ENCODE measurements around the gene FAM174C.
"Not testable (repeated sequence)": the region's sequence is repeated elsewhere in the genome, so short reads cannot be mapped to it uniquely, and the experiment has no call there.

The FAM174C gene

DNA sequence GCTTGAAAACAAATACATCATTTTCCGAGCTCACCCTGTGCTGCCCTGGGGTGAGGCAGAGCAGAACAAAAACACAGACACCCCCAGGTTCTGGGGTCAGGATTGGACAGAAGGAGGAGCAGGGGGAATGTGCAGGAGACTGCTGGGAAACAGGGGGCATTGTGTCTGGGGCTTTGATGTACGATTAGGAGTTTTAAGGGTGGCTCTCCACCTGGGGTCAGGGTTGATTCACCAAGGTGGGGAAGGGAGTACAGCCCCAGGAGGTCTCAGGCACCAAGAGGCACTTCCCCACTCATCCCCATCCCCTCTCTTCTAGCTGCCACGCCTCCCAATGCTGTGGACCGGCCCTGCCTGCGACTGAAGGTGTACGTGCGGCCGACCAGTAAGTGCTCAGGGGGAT, 22.9 kb downstream of the FAM174C start:
- DNase-seq (ENCODE audit: low read depth): no peak
- TF ChIP-seq CTCF (IDR thresholded peaks at IDR 0.05; ENCODE audit: control insufficient read depth, insufficient read depth, low read depth, low read length, missing control alignments): no peak
- H3K4me3 ChIP-seq (ENCODE audit: control insufficient read depth, low read depth, low read length): no peak overlapping the region

DNA sequence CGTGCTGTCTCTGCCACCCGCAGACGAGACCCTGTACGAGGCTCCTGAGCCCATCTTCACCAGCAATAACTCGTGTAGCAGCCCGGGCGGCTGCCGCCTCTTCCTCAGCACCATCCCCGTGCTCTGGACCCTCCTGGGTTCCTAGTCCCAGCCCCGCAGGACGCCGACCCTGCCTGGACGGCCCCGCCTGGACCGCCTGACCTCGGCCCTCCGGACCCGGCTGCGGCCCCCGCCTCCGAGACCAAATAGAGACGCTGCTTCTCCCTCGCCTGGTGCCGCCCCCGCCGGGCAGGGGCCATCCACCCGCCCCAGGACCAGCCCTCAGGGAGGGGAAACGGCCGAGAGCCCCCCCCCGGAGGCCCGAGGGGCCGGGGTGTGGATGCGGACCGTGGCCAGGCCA, 24.5 kb downstream of the FAM174C start:
- no peak overlapping the region for H3K4me3 ChIP-seq (ENCODE audit: control insufficient read depth, low read depth, low read length)
- no peak for TF ChIP-seq CTCF (IDR thresholded peaks at IDR 0.05; ENCODE audit: control insufficient read depth, insufficient read depth, low read depth, low read length, missing control alignments)
- no peak for DNase-seq (ENCODE audit: low read depth)

- no peak for DNase-seq (ENCODE audit: low read depth)
- no peak for TF ChIP-seq CTCF (IDR thresholded peaks at IDR 0.05; ENCODE audit: control insufficient read depth, insufficient read depth, low read depth, low read length, missing control alignments)
- no peak overlapping the region for H3K4me3 ChIP-seq (ENCODE audit: control insufficient read depth, low read depth, low read length)
Measured at GRCh38 chr19:1300744-1301490, 25.6 kb downstream of the FAM174C start.

DNA sequence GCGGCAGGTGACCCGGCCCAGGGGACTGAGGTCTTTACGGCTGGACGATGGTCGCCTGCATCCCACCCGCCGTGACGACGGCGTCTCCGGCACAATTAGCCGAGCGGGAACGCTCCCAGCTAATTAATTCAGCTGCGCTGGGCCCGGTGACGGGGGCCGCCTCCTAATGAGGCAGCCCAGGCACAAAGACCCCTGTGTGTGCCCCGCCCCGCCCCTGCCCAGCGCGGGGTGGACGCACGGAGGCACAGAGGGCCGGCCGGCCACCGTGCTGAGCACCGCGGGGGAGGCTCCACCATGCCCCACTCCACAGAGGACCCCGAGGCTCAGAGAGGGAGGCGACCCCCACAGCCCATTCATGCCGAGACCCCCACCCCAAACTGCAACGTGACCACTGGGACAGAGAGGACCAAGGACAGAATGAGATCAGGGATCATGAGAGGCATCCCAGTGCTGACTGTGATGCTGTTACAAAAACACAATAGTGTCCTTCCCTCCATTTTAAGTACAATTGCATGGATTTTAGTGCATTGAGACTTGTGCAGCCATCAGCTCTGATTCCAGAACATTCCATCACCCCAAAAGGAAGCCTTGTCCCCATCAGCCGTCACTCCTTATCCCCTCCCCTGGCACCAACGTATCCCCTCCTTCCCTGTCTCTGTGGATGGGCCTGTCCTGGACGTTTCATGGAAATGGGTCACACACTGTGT, 27.4 kb downstream of the FAM174C start:
- DNase-seq (ENCODE audit: low read depth): no peak
- H3K4me3 ChIP-seq (ENCODE audit: control insufficient read depth, low read depth, low read length): no peak overlapping the region
- no peak for TF ChIP-seq CTCF (IDR thresholded peaks at IDR 0.05; ENCODE audit: control insufficient read depth, insufficient read depth, low read depth, low read length, missing control alignments)

DNA sequence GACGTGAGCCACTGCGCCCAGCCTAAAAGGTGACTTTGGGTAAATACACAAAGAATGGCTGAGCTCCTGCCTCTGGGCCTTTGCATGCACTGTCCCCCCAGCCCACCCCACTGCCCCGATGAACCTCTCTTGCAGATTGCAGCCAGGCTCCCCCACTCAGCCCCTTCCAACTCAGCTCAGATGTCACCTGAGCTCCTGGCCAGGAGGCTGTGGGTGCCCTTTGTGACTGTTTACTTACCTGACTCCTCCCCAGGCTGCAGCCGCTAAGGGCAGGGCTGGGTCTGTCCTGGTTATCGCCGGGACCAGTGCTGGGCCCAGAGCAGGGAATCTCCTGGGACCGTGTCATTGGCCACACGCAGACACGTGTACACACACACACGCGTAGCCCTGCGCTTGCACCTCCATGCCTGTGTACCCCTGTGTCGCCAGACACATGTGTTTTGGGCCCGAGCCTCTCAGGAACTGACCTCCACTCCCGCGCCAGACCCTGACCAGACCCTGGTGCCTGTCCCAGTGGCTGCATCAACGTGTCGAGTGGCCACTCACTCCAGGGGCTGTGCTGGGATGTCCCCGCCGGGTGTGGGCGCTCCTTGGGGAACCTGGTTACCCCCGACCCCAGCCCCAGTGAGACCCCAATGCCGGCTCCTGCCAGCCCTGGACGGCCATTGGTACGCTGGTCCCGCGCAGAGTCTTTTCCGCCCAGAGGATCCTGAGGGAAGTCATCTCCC, 29.0 kb downstream of the FAM174C start:
- H3K4me3 ChIP-seq (ENCODE audit: control insufficient read depth, low read depth, low read length): no peak overlapping the region
- no peak for TF ChIP-seq CTCF (IDR thresholded peaks at IDR 0.05; ENCODE audit: control insufficient read depth, insufficient read depth, low read depth, low read length, missing control alignments)
- DNase-seq (ENCODE audit: low read depth): no peak

- not testable (repeated sequence) for H3K4me3 ChIP-seq (ENCODE audit: control insufficient read depth, low read depth, low read length); DNase-seq (ENCODE audit: low read depth)
Measured at GRCh38 chr19:1305354-1305753, 30.0 kb downstream of the FAM174C start.

- no peak for TF ChIP-seq CTCF (IDR thresholded peaks at IDR 0.05; ENCODE audit: control insufficient read depth, insufficient read depth, low read depth, low read length, missing control alignments)
- no peak for DNase-seq (ENCODE audit: low read depth)
- no peak overlapping the region for H3K4me3 ChIP-seq (ENCODE audit: control insufficient read depth, low read depth, low read length)
Measured at GRCh38 chr19:1307320-1307719, 32.0 kb downstream of the FAM174C start.
